Measurements from ENCODE around the gene FOXP4. TPM values are rescaled to one million over a fixed set of nuclear protein-coding genes. Genes with fewer than 3 reads are reported as not detected.

Gene FOXP4
- total and polyA plus RNA-seq, 2 of the 13 experiments (the other 11 are each of a cell fraction or from before 2014, with no cell fraction given), result 11.0 to 12.4 TPM

DNA sequence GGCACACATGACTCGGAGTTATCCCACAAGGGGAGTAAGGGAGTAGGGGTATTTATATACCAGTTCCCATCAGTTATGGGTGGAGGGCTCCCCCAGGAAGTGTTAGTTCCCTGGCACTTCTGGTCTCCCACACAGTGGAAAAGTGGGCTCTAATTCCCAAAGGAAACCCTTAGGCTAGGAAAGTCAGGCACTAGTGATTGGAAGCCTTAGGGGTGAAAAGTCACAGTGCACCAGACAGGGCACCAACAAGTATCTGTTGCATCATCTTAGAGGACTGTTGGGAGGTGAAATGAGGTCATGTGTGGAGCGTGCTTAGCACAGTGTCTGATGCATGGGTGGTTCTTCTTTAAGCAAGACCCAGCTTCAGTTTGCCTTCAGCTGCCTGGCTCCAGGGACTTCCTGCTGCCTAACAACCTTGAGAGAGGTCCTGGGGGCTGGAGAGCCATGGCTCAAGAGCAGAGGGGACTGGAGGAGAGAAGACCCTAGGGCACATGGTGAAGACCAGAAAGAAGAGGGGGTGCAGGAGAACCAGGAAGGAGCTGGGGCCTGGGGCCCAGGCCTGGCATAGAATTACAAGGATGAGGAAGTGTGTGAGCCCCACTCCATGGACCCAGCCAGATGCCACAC, 7.5 kb upstream of the FOXP4 start (continued):
- no peak for TF ChIP-seq NFAT5 (CRISPR knock-in tag; IDR thresholded peaks at IDR 0.05)
- TF ChIP-seq ARHGAP35 (CRISPR knock-in tag; IDR thresholded peaks at IDR 0.05; ENCODE audit: borderline replicate concordance), result no peak
- TF ChIP-seq, protein P1, sequence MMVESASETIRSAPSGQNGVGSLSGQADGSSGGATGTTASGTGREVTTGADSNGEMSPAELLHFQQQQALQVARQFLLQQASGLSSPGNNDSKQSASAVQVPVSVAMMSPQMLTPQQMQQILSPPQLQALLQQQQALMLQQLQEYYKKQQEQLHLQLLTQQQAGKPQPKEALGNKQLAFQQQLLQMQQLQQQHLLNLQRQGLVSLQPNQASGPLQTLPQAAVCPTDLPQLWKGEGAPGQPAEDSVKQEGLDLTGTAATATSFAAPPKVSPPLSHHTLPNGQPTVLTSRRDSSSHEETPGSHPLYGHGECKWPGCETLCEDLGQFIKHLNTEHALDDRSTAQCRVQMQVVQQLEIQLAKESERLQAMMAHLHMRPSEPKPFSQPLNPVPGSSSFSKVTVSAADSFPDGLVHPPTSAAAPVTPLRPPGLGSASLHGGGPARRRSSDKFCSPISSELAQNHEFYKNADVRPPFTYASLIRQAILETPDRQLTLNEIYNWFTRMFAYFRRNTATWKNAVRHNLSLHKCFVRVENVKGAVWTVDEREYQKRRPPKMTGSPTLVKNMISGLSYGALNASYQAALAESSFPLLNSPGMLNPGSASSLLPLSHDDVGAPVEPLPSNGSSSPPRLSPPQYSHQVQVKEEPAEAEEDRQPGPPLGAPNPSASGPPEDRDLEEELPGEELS (CRISPR knock-in tag; IDR thresholded peaks at IDR 0.05), result no peak
- TF ChIP-seq GABPA (IDR thresholded peaks at IDR 0.05; ENCODE audit: low read depth, low read length), result no peak
- 0 out of 2 replicates have a peak, but pooled peaks have one; percentile 17 for TF ChIP-seq GABPA (CRISPR knock-in tag; IDR thresholded peaks at IDR 0.05; ENCODE audit: low read depth)
- TF ChIP-seq MYNN (CRISPR knock-in tag; IDR thresholded peaks at IDR 0.05; ENCODE audit: low read depth), result no peak
- TF ChIP-seq CEBPG (CRISPR knock-in tag; IDR thresholded peaks at IDR 0.05), result peak; percentile 93
- TF ChIP-seq KDM3A (CRISPR knock-in tag; IDR thresholded peaks at IDR 0.05; ENCODE audit: low read depth), result peak; percentile 39; the same call in 1 of the 2 replicates
- no peak for TF ChIP-seq AKNA (CRISPR knock-in tag; IDR thresholded peaks at IDR 0.05; ENCODE audit: borderline replicate concordance)
- TF ChIP-seq BRF2 (CRISPR knock-in tag; IDR thresholded peaks at IDR 0.05), result no peak
- TF ChIP-seq GATA4 (IDR thresholded peaks at IDR 0.05; ENCODE audit: borderline replicate concordance, low read depth), result no peak
- no peak for TF ChIP-seq XBP1 (CRISPR knock-in tag; IDR thresholded peaks at IDR 0.05)
- 0 out of 2 replicates have a peak, but pooled peaks have one; percentile 29 for TF ChIP-seq SMYD3 (CRISPR knock-in tag; IDR thresholded peaks at IDR 0.05)
- no peak for TF ChIP-seq DRAP1 (CRISPR knock-in tag; IDR thresholded peaks at IDR 0.05)
- peak; percentile 33; the same call in 1 of the 2 replicates for TF ChIP-seq SOX5 (CRISPR knock-in tag; IDR thresholded peaks at IDR 0.05; ENCODE audit: borderline replicate concordance)

Data from HepG2 (cell line).